Measurements from ENCODE around the gene SLC12A9. TPM values are rescaled to one million over a fixed set of nuclear protein-coding genes. Genes with fewer than 3 reads are reported as not detected.

SLC12A9 gene
- total RNA-seq, 1 donor from 2014 or later, result 41.2 TPM

Other genes with a start within 250 kb of the SLC12A9 start
- 11.3 and 12.1 TPM in 2 replicates for gene MOSPD3, start 240.2 kb upstream of the SLC12A9 start, total RNA-seq
- gene TFR2, start 211.2 kb upstream of the SLC12A9 start, total RNA-seq, result 20.7 and 21.2 TPM in 2 replicates
- not detected in 2 replicates for gene ACTL6B, start 196.3 kb upstream of the SLC12A9 start, total RNA-seq
- 205 and 211 TPM in 2 replicates for gene GNB2, start 179.0 kb upstream of the SLC12A9 start, total RNA-seq
- gene GIGYF1, start 158.5 kb upstream of the SLC12A9 start, total RNA-seq, result 48.8 and 52.2 TPM in 2 replicates
- 77.3 and 77.7 TPM in 2 replicates for gene POP7, start 146.6 kb upstream of the SLC12A9 start, total RNA-seq
- gene EPO, start 132.2 kb upstream of the SLC12A9 start, total RNA-seq, result 0.40 TPM in 1 of 2 replicates, not detected in the other
- not detected in 2 replicates for gene ZAN, start 119.1 kb upstream of the SLC12A9 start, total RNA-seq
- 2.7 and 3.0 TPM in 2 replicates for gene EPHB4, start 25.2 kb upstream of the SLC12A9 start, total RNA-seq
- gene TRIP6, start 14.7 kb downstream of the SLC12A9 start, total RNA-seq, result 42.7 and 47.6 TPM in 2 replicates
- gene SRRT, start 22.4 kb downstream of the SLC12A9 start, total RNA-seq, result 300 and 318 TPM in 2 replicates
- 4.5 TPM in 2 replicates for gene UFSP1, start 37.0 kb downstream of the SLC12A9 start, total RNA-seq
- gene ACHE, start 43.2 kb downstream of the SLC12A9 start, total RNA-seq, result not detected in 2 replicates
- gene MUC3A, start 96.8 kb downstream of the SLC12A9 start, total RNA-seq, result not detected in 2 replicates
- gene MUC12, start 116.9 kb downstream of the SLC12A9 start, total RNA-seq, result 0.76 and 1.5 TPM in 2 replicates
- not detected in 2 replicates for gene MUC17, start 167.4 kb downstream of the SLC12A9 start, total RNA-seq
- gene TRIM56, start 232.8 kb downstream of the SLC12A9 start, total RNA-seq, result 41.1 and 44.5 TPM in 2 replicates